C4-2B (cell line): ENCODE results near the gene KLRD1.

Experiments
- CTCF ChIP-seq: fragments of 450-650 bp; conservative IDR thresholded peaks from 2 replicates; pipeline ENCODE4 v1.5.1; 2017; ENCODE audit warnings: mild to moderate bottlenecking
- ZFX ChIP-seq: fragments of 450-650 bp; IDR thresholded peaks from 2 replicates; pipeline ENCODE4 v1.6.1; 2017

- TF ChIP-seq CTCF = no peak
- no peak for TF ChIP-seq ZFX
Measured at GRCh38 chr12:10319388-10319787, 11.7 kb downstream of the KLRD1 start.
